Neural cell (in vitro differentiated cells): ENCODE data around the gene ARRB1.

ENCODE experiments used
- EP300 ChIP-seq: fragments of 450-650 bp; conservative IDR thresholded peaks from 2 replicates; pipeline ENCODE4 v1.6.1; 2014; ENCODE audit warnings: antibody characterized with exemption, mild to moderate bottlenecking, moderate library complexity; ENCODE audit not compliant: poor library complexity, severe bottlenecking
- EZH2 ChIP-seq: fragments of 200-600, 300-800 bp; shearing (Covaris generic), sonication (generic); IDR thresholded peaks from 2 replicates; pipeline ENCODE4 v1.6.1; 2014; ENCODE audit warnings: antibody characterized with exemption, low read length, borderline replicate concordance, mild to moderate bottlenecking; ENCODE audit not compliant: insufficient read depth, poor library complexity, severe bottlenecking
- POLR2AphosphoS5 ChIP-seq: IDR thresholded peaks from 2 replicates; pipeline ENCODE4 v1.6.1; 2012
- TAF1 ChIP-seq: IDR thresholded peaks from 2 replicates; pipeline ENCODE4 v1.6.1; 2012; ENCODE audit warnings: low read depth
- TF ChIP-seq, protein P1 (sequence below): fragments of 450-650 bp; IDR thresholded peaks from 2 replicates; pipeline ENCODE4 v1.5.1; 2014; ENCODE audit warnings: antibody characterized with exemption, mild to moderate bottlenecking, moderate library complexity; ENCODE audit not compliant: poor library complexity, severe bottlenecking

DNA sequence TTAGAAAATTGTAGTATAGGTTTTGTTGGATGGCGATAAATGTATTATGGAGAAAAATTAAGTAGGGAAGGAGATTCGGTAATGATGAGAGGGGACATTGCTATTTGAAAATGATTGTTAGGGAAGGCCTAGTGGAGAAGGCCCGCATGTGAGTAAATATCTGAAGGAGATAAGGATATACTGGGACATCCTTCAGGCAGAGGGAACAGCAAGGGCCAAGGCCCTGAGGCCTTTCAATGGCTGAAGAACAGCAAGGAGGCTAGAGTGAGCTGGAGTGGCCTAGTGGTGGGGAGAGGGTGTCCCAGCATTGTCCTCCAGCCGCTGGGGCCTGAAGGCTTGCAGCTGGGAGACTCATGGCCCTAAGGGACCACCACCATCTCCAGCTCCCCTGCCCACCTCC is 23.2 kb upstream of the ARRB1 start:
- TF ChIP-seq TAF1: no peak
- TF ChIP-seq, protein P1, sequence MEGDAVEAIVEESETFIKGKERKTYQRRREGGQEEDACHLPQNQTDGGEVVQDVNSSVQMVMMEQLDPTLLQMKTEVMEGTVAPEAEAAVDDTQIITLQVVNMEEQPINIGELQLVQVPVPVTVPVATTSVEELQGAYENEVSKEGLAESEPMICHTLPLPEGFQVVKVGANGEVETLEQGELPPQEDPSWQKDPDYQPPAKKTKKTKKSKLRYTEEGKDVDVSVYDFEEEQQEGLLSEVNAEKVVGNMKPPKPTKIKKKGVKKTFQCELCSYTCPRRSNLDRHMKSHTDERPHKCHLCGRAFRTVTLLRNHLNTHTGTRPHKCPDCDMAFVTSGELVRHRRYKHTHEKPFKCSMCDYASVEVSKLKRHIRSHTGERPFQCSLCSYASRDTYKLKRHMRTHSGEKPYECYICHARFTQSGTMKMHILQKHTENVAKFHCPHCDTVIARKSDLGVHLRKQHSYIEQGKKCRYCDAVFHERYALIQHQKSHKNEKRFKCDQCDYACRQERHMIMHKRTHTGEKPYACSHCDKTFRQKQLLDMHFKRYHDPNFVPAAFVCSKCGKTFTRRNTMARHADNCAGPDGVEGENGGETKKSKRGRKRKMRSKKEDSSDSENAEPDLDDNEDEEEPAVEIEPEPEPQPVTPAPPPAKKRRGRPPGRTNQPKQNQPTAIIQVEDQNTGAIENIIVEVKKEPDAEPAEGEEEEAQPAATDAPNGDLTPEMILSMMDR: no peak
- no peak for TF ChIP-seq POLR2AphosphoS5
- TF ChIP-seq EP300: no peak
- no peak for TF ChIP-seq EZH2
